Measurements from ENCODE around the gene CDC42BPA.
A peak's percentile ranks its signal among the peaks of the same experiment; 100 is the strongest.

The CDC42BPA gene

GRCh38 chr1:226976276-226976977 is 341.9 kb downstream of the CDC42BPA start:
- DNase-seq: no peak

GRCh38 chr1:226975259-226976250 is 342.7 kb downstream of the CDC42BPA start:
- no peak for DNase-seq

GRCh38 chr1:226974544-226975258 is 343.6 kb downstream of the CDC42BPA start:
- no peak for DNase-seq

- no peak for DNase-seq
Observed at GRCh38 chr1:226973898-226974543, 344.3 kb downstream of the CDC42BPA start.

- no peak for DNase-seq
Observed at GRCh38 chr1:226973371-226973897, 344.9 kb downstream of the CDC42BPA start.

- DNase-seq: no peak
Observed at GRCh38 chr1:226972931-226973330, 345.4 kb downstream of the CDC42BPA start.

- DNase-seq: no peak
Observed at GRCh38 chr1:226971765-226972164, 346.5 kb downstream of the CDC42BPA start.

- DNase-seq: no peak
Observed at GRCh38 chr1:226967665-226968064, 350.6 kb downstream of the CDC42BPA start.

- no peak for DNase-seq
Observed at GRCh38 chr1:226966683-226967082, 351.6 kb downstream of the CDC42BPA start.

GRCh38 chr1:226965581-226966440 is 352.5 kb downstream of the CDC42BPA start:
- no peak for DNase-seq

- no peak for DNase-seq
Observed at GRCh38 chr1:226964611-226965486, 353.4 kb downstream of the CDC42BPA start.

- DNase-seq: no peak
Observed at GRCh38 chr1:226964068-226964425, 354.2 kb downstream of the CDC42BPA start.

GRCh38 chr1:226962421-226963391 is 355.6 kb downstream of the CDC42BPA start:
- DNase-seq: no peak

GRCh38 chr1:226960944-226961765 is 357.1 kb downstream of the CDC42BPA start:
- DNase-seq: peak in 1 of 2 donors; percentile 31

- DNase-seq: no peak
Observed at GRCh38 chr1:226960256-226960655, 358.0 kb downstream of the CDC42BPA start.

GRCh38 chr1:226958300-226958699 is 360.0 kb downstream of the CDC42BPA start:
- DNase-seq: no peak

- DNase-seq: no peak
Observed at GRCh38 chr1:226957714-226958113, 360.6 kb downstream of the CDC42BPA start.
